ENCODE measurements around the gene NFAM1.

The NFAM1 gene

DNA sequence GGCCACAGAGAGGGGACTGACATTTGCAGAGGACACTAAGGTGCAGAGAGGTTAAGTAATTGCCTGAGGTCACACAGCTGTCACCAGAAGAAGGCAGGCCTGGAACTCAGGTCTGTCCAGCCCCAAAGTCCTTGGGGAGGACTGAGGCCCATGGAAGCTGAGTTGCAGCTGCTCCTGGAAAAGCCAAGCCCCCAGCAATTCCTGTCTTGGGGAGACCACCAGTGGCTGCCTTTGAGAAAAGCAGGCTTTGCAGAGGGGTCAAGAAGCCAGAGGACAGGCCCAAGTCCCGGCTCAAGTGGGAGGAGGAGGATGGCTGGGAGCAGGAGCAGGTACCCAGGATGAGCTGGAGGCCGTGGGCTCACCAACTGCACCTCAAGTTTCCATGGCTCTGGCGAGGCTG, 3.4 kb downstream of the NFAM1 start:
- peaks cover 17% of the 10 kb centered on the region; the same call in 1 of the 2 replicates for H3K27me3 ChIP-seq (ENCODE audit: insufficient read depth, low read length)
- no peaks in the 10 kb centered on the region for H3K79me2 ChIP-seq (ENCODE audit: control insufficient read depth, insufficient read depth, low read length, unreplicated experiment)
- H3K4me1 ChIP-seq (ENCODE audit: control insufficient read depth, insufficient read depth, low read length, unreplicated experiment): no peaks in the 10 kb centered on the region
- H3K4me3 ChIP-seq (ENCODE audit: low read depth, low read length): no peak overlapping the region
- no peak overlapping the region for H3K27ac ChIP-seq (ENCODE audit: low read depth, low read length)
- no peak overlapping the region for H2AFZ ChIP-seq (ENCODE audit: low read length, unreplicated experiment)
- no peaks in the 10 kb centered on the region for H3K36me3 ChIP-seq (ENCODE audit: insufficient read depth, low read length)

- Histone ChIP-seq H3K4me1 (ENCODE audit: control insufficient read depth, insufficient read depth, low read length, unreplicated experiment) (no peaks in the 10 kb centered on the region), H2AFZ (ENCODE audit: low read length, unreplicated experiment) (no peak overlapping the region), H3K79me2 (ENCODE audit: control insufficient read depth, insufficient read depth, low read length, unreplicated experiment) (no peaks in the 10 kb centered on the region), H3K27ac (ENCODE audit: low read depth, low read length) (no peak overlapping the region), H3K36me3 (ENCODE audit: insufficient read depth, low read length) (no peaks in the 10 kb centered on the region), H3K4me3 (ENCODE audit: low read depth, low read length) (no peak overlapping the region), H3K27me3 (ENCODE audit: insufficient read depth, low read length) (peaks cover 14% of the 10 kb centered on the region; the same call in 1 of the 2 replicates)
Measured at GRCh38 chr22:42428025-42428424, 4.2 kb downstream of the NFAM1 start.

DNA sequence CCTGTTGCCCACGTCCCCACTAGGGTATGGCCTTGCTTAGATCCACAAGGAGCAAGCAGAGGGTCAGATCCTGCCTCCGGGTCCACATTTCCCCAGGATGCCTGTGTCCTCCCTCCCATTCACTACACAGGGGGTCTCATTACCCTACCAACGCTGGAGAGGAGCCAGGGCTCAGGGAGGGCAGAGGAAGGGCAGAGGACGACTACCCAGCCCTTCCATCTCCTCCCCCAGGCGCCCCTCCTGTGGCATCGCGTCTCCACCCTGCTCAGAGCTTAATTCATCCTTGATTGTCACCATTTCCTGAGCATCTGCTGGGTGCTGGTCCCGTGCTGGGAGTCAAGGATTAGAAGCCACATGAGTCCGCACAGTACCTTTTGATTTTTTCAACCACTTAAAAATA, 5.0 kb downstream of the NFAM1 start:
- H3K36me3 ChIP-seq (ENCODE audit: insufficient read depth, low read length): no peaks in the 10 kb centered on the region
- H3K79me2 ChIP-seq (ENCODE audit: control insufficient read depth, insufficient read depth, low read length, unreplicated experiment): no peaks in the 10 kb centered on the region
- no peak overlapping the region for H3K27ac ChIP-seq (ENCODE audit: low read depth, low read length)
- H3K4me1 ChIP-seq (ENCODE audit: control insufficient read depth, insufficient read depth, low read length, unreplicated experiment): no peaks in the 10 kb centered on the region
- H3K27me3 ChIP-seq (ENCODE audit: insufficient read depth, low read length): peaks cover 10% of the 10 kb centered on the region; the same call in 1 of the 2 replicates
- no peak overlapping the region for H3K4me3 ChIP-seq (ENCODE audit: low read depth, low read length)
- no peak overlapping the region for H2AFZ ChIP-seq (ENCODE audit: low read length, unreplicated experiment)

GRCh38 chr22:42425989-42426355, 6.2 kb downstream of the NFAM1 start:
- no peaks in the 10 kb centered on the region for H3K27me3 ChIP-seq (ENCODE audit: insufficient read depth, low read length)
- no peaks in the 10 kb centered on the region for H3K4me1 ChIP-seq (ENCODE audit: control insufficient read depth, insufficient read depth, low read length, unreplicated experiment)
- H3K79me2 ChIP-seq (ENCODE audit: control insufficient read depth, insufficient read depth, low read length, unreplicated experiment): no peaks in the 10 kb centered on the region
- no peaks in the 10 kb centered on the region for H3K36me3 ChIP-seq (ENCODE audit: insufficient read depth, low read length)
- no peak overlapping the region for H3K27ac ChIP-seq (ENCODE audit: low read depth, low read length)
- H2AFZ ChIP-seq (ENCODE audit: low read length, unreplicated experiment): no peak overlapping the region
- H3K4me3 ChIP-seq (ENCODE audit: low read depth, low read length): no peak overlapping the region

GRCh38 chr22:42425337-42425988, 6.7 kb downstream of the NFAM1 start:
- H3K79me2 ChIP-seq (ENCODE audit: control insufficient read depth, insufficient read depth, low read length, unreplicated experiment): no peaks in the 10 kb centered on the region
- no peaks in the 10 kb centered on the region for H3K36me3 ChIP-seq (ENCODE audit: insufficient read depth, low read length)
- no peaks in the 10 kb centered on the region for H3K4me1 ChIP-seq (ENCODE audit: control insufficient read depth, insufficient read depth, low read length, unreplicated experiment)
- H3K27me3 ChIP-seq (ENCODE audit: insufficient read depth, low read length): no peaks in the 10 kb centered on the region
- no peak overlapping the region for H3K27ac ChIP-seq (ENCODE audit: low read depth, low read length)
- no peak overlapping the region for H3K4me3 ChIP-seq (ENCODE audit: low read depth, low read length)
- H2AFZ ChIP-seq (ENCODE audit: low read length, unreplicated experiment): no peak overlapping the region

DNA sequence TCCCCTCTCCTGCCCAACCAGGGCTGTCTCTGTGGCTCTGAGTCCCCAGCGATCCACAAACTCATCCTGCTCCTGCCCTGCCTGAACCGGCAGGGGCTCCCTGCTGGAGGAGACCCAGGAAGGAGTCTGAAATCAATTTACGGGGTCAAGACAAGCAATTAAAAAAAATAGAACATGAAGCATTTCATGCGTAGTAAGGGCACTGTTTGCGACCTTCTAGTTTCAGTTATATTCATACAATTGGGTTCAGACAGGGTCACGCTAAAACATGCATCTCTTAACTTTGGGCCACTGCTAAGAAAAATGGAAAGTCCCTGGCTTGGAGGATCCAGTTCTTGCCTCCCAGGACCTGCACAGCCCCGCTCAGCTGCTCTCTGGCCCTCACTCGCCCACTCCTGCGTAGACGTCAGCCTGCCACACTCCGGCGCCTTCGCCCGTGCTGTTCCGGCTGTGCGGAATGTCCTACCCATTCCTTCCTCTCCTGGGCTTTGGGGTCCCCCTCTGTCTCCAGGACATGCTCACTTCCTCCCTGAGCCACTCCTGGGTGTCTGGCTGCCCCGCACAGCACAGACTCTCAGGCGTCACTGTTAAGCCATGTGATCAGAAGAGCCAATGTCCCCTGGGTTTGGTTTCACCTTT, 12.8 kb downstream of the NFAM1 start:
- Histone ChIP-seq H2AFZ (ENCODE audit: low read length, unreplicated experiment) (no peak overlapping the region), H3K79me2 (ENCODE audit: control insufficient read depth, insufficient read depth, low read length, unreplicated experiment) (no peaks in the 10 kb centered on the region)

GRCh38 chr22:42418811-42419242, 13.4 kb downstream of the NFAM1 start:
- Histone ChIP-seq H3K27ac (ENCODE audit: low read depth, low read length) (no peak overlapping the region), H3K4me1 (ENCODE audit: control insufficient read depth, insufficient read depth, low read length, unreplicated experiment) (peaks cover 6% of the 10 kb centered on the region), H3K36me3 (ENCODE audit: insufficient read depth, low read length) (no peaks in the 10 kb centered on the region), H3K4me3 (ENCODE audit: low read depth, low read length) (no peak overlapping the region), H2AFZ (ENCODE audit: low read length, unreplicated experiment) (no peak overlapping the region), H3K79me2 (ENCODE audit: control insufficient read depth, insufficient read depth, low read length, unreplicated experiment) (no peaks in the 10 kb centered on the region), H3K27me3 (ENCODE audit: insufficient read depth, low read length) (no peaks in the 10 kb centered on the region)

More for the DNA sequence above, 12.8 kb downstream of the NFAM1 start:
- no peaks in the 10 kb centered on the region for H3K27me3 ChIP-seq (ENCODE audit: insufficient read depth, low read length)
- H3K4me1 ChIP-seq (ENCODE audit: control insufficient read depth, insufficient read depth, low read length, unreplicated experiment): peaks cover 6% of the 10 kb centered on the region
- H3K4me3 ChIP-seq (ENCODE audit: low read depth, low read length): no peak overlapping the region
- H3K36me3 ChIP-seq (ENCODE audit: insufficient read depth, low read length): no peaks in the 10 kb centered on the region
- no peak overlapping the region for H3K27ac ChIP-seq (ENCODE audit: low read depth, low read length)

- no peak overlapping the region for H3K27ac ChIP-seq (ENCODE audit: low read depth, low read length)
- no peaks in the 10 kb centered on the region for H3K27me3 ChIP-seq (ENCODE audit: insufficient read depth, low read length)
- H2AFZ ChIP-seq (ENCODE audit: low read length, unreplicated experiment): no peak overlapping the region
- no peaks in the 10 kb centered on the region for H3K79me2 ChIP-seq (ENCODE audit: control insufficient read depth, insufficient read depth, low read length, unreplicated experiment)
- H3K4me1 ChIP-seq (ENCODE audit: control insufficient read depth, insufficient read depth, low read length, unreplicated experiment): peaks cover 6% of the 10 kb centered on the region
- H3K4me3 ChIP-seq (ENCODE audit: low read depth, low read length): no peak overlapping the region
- no peaks in the 10 kb centered on the region for H3K36me3 ChIP-seq (ENCODE audit: insufficient read depth, low read length)
Measured at GRCh38 chr22:42417645-42418305, 14.4 kb downstream of the NFAM1 start.

DNA sequence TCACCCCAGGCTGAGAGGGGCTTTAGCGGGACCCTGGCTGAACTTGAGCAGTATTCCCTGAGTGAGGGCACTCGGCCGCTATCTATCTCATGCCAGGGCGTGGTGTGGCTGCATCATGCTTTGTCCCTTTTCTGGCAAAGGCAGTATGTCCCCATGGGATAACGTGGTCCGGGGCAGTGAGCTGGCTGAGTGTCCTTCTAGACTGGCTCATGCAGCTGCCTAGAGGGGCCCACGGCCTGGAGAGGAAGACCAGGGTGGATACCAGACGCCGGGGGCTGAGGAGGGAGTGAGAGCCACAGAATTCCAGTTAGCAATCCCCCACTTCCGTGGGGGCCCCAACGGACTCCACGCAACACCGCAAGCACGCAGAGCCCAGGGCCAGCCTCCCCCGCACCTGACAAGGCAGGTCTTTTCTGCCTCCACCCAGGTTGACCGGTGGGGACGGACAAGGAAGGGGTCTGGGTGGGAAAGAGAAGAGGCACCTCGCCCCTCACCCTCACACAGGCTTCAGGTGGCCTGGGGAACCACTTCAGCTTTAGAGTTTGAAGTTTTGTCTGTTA, 15.5 kb downstream of the NFAM1 start:
- H3K27me3 ChIP-seq (ENCODE audit: insufficient read depth, low read length): no peaks in the 10 kb centered on the region
- no peak overlapping the region for H2AFZ ChIP-seq (ENCODE audit: low read length, unreplicated experiment)
- H3K27ac ChIP-seq (ENCODE audit: low read depth, low read length): no peak overlapping the region

GRCh38 chr22:42414565-42415303, 17.5 kb downstream of the NFAM1 start:
- Histone ChIP-seq H3K27ac (ENCODE audit: low read depth, low read length) (no peak overlapping the region), H3K79me2 (ENCODE audit: control insufficient read depth, insufficient read depth, low read length, unreplicated experiment) (no peaks in the 10 kb centered on the region), H3K4me3 (ENCODE audit: low read depth, low read length) (no peak overlapping the region), H3K36me3 (ENCODE audit: insufficient read depth, low read length) (no peaks in the 10 kb centered on the region), H3K27me3 (ENCODE audit: insufficient read depth, low read length) (no peaks in the 10 kb centered on the region), H2AFZ (ENCODE audit: low read length, unreplicated experiment) (no peak overlapping the region), H3K4me1 (ENCODE audit: control insufficient read depth, insufficient read depth, low read length, unreplicated experiment) (peaks cover 6% of the 10 kb centered on the region)

More for the DNA sequence above, 15.5 kb downstream of the NFAM1 start:
- peaks cover 6% of the 10 kb centered on the region for H3K4me1 ChIP-seq (ENCODE audit: control insufficient read depth, insufficient read depth, low read length, unreplicated experiment)
- H3K4me3 ChIP-seq (ENCODE audit: low read depth, low read length): no peak overlapping the region
- H3K36me3 ChIP-seq (ENCODE audit: insufficient read depth, low read length): no peaks in the 10 kb centered on the region
- no peaks in the 10 kb centered on the region for H3K79me2 ChIP-seq (ENCODE audit: control insufficient read depth, insufficient read depth, low read length, unreplicated experiment)
